ENCODE data around the gene CAPZB.

DNA sequence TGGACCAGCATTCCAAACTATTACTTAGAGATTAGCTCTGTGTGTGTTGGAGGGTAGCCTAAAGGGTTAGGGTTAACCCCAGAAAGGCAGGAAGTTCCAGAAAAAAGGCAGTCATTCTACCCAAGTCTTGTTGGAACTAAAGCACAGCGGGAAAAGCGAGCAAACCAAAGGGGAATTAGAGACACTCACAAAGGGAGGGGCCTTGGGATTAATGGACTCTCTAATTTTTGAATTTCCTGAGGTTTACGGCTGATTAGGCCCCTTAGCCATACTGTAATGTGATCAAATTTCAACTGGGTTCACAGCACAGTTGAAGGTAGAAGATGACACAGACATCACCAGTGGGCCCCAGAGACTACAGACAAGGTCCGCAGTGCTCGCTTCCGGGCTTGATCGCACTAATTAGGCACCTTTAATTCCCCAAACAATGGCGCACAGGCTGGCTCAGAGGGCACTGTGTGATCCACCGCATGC, 28.3 kb downstream of the CAPZB start:
- TF ChIP-seq, protein P1, sequence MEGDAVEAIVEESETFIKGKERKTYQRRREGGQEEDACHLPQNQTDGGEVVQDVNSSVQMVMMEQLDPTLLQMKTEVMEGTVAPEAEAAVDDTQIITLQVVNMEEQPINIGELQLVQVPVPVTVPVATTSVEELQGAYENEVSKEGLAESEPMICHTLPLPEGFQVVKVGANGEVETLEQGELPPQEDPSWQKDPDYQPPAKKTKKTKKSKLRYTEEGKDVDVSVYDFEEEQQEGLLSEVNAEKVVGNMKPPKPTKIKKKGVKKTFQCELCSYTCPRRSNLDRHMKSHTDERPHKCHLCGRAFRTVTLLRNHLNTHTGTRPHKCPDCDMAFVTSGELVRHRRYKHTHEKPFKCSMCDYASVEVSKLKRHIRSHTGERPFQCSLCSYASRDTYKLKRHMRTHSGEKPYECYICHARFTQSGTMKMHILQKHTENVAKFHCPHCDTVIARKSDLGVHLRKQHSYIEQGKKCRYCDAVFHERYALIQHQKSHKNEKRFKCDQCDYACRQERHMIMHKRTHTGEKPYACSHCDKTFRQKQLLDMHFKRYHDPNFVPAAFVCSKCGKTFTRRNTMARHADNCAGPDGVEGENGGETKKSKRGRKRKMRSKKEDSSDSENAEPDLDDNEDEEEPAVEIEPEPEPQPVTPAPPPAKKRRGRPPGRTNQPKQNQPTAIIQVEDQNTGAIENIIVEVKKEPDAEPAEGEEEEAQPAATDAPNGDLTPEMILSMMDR (conservative IDR thresholded peaks at IDR 0.05; ENCODE audit: low read length) = no peak
- TF ChIP-seq EZH2phosphoT487 (IDR thresholded peaks at IDR 0.05; ENCODE audit: borderline replicate concordance) = no peak

Data from Loucy (cell line).